HG03439 (cell line): Measurements from ENCODE around the gene IYD.

ENCODE experiments used
- ATAC-seq: cut with Tn5 transposase; IDR thresholded peaks from one replicate; pipeline ENCODE4 v1.9.1; 2021; ENCODE audit warnings: mild to moderate bottlenecking, moderate library complexity; ENCODE audit not compliant: unreplicated experiment

Gene IYD

GRCh38 chr6:150368762-150369161 lies at the start of gene IYD:
Gene IYD, plus strand, starts transcription at chr6:150369012. Its CDS starts 20 bp downstream, at chr6:150369032.
- ATAC-seq: no peak

GRCh38 chr6:150319924-150320323 lies 48.9 kb upstream of the IYD start:
- ATAC-seq: no peak

GRCh38 chr6:150320442-150320841 lies 48.4 kb upstream of the IYD start:
- no peak for ATAC-seq

GRCh38 chr6:150322466-150322871 lies 46.3 kb upstream of the IYD start:
- ATAC-seq: no peak

GRCh38 chr6:150323205-150323604 lies 45.6 kb upstream of the IYD start:
- ATAC-seq: no peak

GRCh38 chr6:150324044-150324443 lies 44.8 kb upstream of the IYD start:
- ATAC-seq: no peak

- no peak for ATAC-seq
Observed at GRCh38 chr6:150325066-150325772, 43.6 kb upstream of the IYD start.

GRCh38 chr6:150327117-150327774 lies 41.6 kb upstream of the IYD start:
- ATAC-seq: no peak

GRCh38 chr6:150328744-150329405 lies 39.9 kb upstream of the IYD start:
- no peak for ATAC-seq

GRCh38 chr6:150331344-150331743 lies 37.5 kb upstream of the IYD start:
- no peak for ATAC-seq

- ATAC-seq: no peak
Observed at GRCh38 chr6:150332939-150333584, 35.8 kb upstream of the IYD start.

GRCh38 chr6:150333585-150333941 lies 35.2 kb upstream of the IYD start:
- ATAC-seq: no peak

- ATAC-seq: no peak
Observed at GRCh38 chr6:150334790-150335783, 33.7 kb upstream of the IYD start.

- ATAC-seq: no peak
Observed at GRCh38 chr6:150336299-150336698, 32.5 kb upstream of the IYD start.

GRCh38 chr6:150336708-150337107 lies 32.1 kb upstream of the IYD start:
- ATAC-seq: no peak

- ATAC-seq: no peak
Observed at GRCh38 chr6:150342126-150342525, 26.7 kb upstream of the IYD start.

- no peak for ATAC-seq
Observed at GRCh38 chr6:150343434-150343833, 25.4 kb upstream of the IYD start.

- ATAC-seq: no peak
Observed at GRCh38 chr6:150345781-150346180, 23.0 kb upstream of the IYD start.

- no peak for ATAC-seq
Observed at GRCh38 chr6:150346346-150346745, 22.5 kb upstream of the IYD start.

- ATAC-seq: no peak
Observed at GRCh38 chr6:150347845-150348244, 21.0 kb upstream of the IYD start.
